ENCODE results near the gene PIK3R5.

PIK3R5 gene

GRCh38 chr17:8855477-8856204 lies 109.9 kb downstream of the PIK3R5 start:
- no peak for DNase-seq (ENCODE audit: low read depth)
- TF ChIP-seq CTCF (IDR thresholded peaks at IDR 0.05; ENCODE audit: control insufficient read depth, extremely low read depth, insufficient read depth) = no peak
- H3K4me3 ChIP-seq (ENCODE audit: low read depth, low read length) = no peak overlapping the region

GRCh38 chr17:8851600-8851999 lies 113.9 kb downstream of the PIK3R5 start:
- TF ChIP-seq CTCF (IDR thresholded peaks at IDR 0.05; ENCODE audit: control insufficient read depth, extremely low read depth, insufficient read depth) = no peak
- DNase-seq (ENCODE audit: low read depth) = no peak
- no peak overlapping the region for H3K4me3 ChIP-seq (ENCODE audit: low read depth, low read length)

- no peak overlapping the region for H3K4me3 ChIP-seq (ENCODE audit: low read depth, low read length)
- no peak for TF ChIP-seq CTCF (IDR thresholded peaks at IDR 0.05; ENCODE audit: control insufficient read depth, extremely low read depth, insufficient read depth)
- no peak for DNase-seq (ENCODE audit: low read depth)
Measured at GRCh38 chr17:8849311-8850041, 116.0 kb downstream of the PIK3R5 start.

- no peak for TF ChIP-seq CTCF (IDR thresholded peaks at IDR 0.05; ENCODE audit: control insufficient read depth, extremely low read depth, insufficient read depth)
- no peak overlapping the region for H3K4me3 ChIP-seq (ENCODE audit: low read depth, low read length)
- DNase-seq (ENCODE audit: low read depth) = no peak
Measured at GRCh38 chr17:8847891-8848290, 117.6 kb downstream of the PIK3R5 start.

- TF ChIP-seq CTCF (IDR thresholded peaks at IDR 0.05; ENCODE audit: control insufficient read depth, extremely low read depth, insufficient read depth) = no peak
- peak; percentile 25 for DNase-seq (ENCODE audit: low read depth)
- H3K4me3 ChIP-seq (ENCODE audit: low read depth, low read length) = no peak overlapping the region
Measured at GRCh38 chr17:8846768-8847211, 118.7 kb downstream of the PIK3R5 start.

GRCh38 chr17:8844229-8845218 lies 121.0 kb downstream of the PIK3R5 start:
- no peak for DNase-seq (ENCODE audit: low read depth)
- TF ChIP-seq CTCF (IDR thresholded peaks at IDR 0.05; ENCODE audit: control insufficient read depth, extremely low read depth, insufficient read depth) = no peak
- no peak overlapping the region for H3K4me3 ChIP-seq (ENCODE audit: low read depth, low read length)
